ENCODE results near the gene PRKCA.

GRCh38 chr17:66345264-66345663 is 42.9 kb downstream of the PRKCA start:
- TF ChIP-seq CTCF (IDR thresholded peaks at IDR 0.05) (no peak), ZFX (IDR thresholded peaks at IDR 0.05; ENCODE audit: borderline replicate concordance) (no peak)
